OCI-LY7 (cell line): ENCODE results near the gene RBP5.

Source experiments
- CTCF ChIP-seq: fragments of 200-600 bp; sonication (generic); conservative IDR thresholded peaks from 2 replicates; pipeline ENCODE4 v1.5.1; 2014; ENCODE audit warnings: mild to moderate bottlenecking, antibody characterized with exemption, low read length, moderate library complexity, mixed read lengths
- EZH2phosphoT487 ChIP-seq: fragments of 200-600 bp; sonication (generic); IDR thresholded peaks from 2 replicates; pipeline ENCODE4 v1.6.1; 2018; ENCODE audit warnings: low read depth, borderline replicate concordance, mild to moderate bottlenecking, mixed run types, antibody characterized with exemption, low read length, moderate library complexity, mixed read lengths

GRCh38 chr12:7121324-7121723 is 7.4 kb downstream of the RBP5 start:
- no peak for TF ChIP-seq CTCF
- no peak for TF ChIP-seq EZH2phosphoT487
